Measurements from ENCODE around the gene DDX49.

- TF ChIP-seq CTCF (IDR thresholded peaks at IDR 0.05), result no peak
- no peak for TF ChIP-seq RCOR1 (IDR thresholded peaks at IDR 0.05; ENCODE audit: low read length)
- TF ChIP-seq POLR2AphosphoS5 (IDR thresholded peaks at IDR 0.05; ENCODE audit: low read depth, low read length), result no peak
- TF ChIP-seq EZH2phosphoT487 (IDR thresholded peaks at IDR 0.05; ENCODE audit: borderline replicate concordance, low read depth), result no peak
- TF ChIP-seq YY1 (IDR thresholded peaks at IDR 0.05; ENCODE audit: low read depth), result no peak
- TF ChIP-seq, protein P1, sequence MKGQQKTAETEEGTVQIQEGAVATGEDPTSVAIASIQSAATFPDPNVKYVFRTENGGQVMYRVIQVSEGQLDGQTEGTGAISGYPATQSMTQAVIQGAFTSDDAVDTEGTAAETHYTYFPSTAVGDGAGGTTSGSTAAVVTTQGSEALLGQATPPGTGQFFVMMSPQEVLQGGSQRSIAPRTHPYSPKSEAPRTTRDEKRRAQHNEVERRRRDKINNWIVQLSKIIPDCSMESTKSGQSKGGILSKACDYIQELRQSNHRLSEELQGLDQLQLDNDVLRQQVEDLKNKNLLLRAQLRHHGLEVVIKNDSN (IDR thresholded peaks at IDR 0.05; ENCODE audit: borderline replicate concordance, low read depth), result no peak
- TF ChIP-seq EP300 (IDR thresholded peaks at IDR 0.05; ENCODE audit: borderline replicate concordance in 1 of 2, low read depth in 1 of 2, low read length in 1 of 2), result no peak
These were observed 12.8 kb downstream of the DDX49 start for GRCh38 chr19:18932216-18932841.
